ENCODE measurements around the gene RTN4RL2. TPM values are rescaled to one million over a fixed set of nuclear protein-coding genes. Genes with fewer than 3 reads are reported as not detected.

The RTN4RL2 gene
- total and polyA plus RNA-seq, 10 of the 15 experiments (the other 5 are each of a cell fraction or from before 2014, with no cell fraction given) = 0.14 to 1.1 (median 0.52) TPM; not detected in 4

- TF ChIP-seq CTCF (IDR thresholded peaks at IDR 0.05 in 2 of 3, conservative IDR thresholded peaks at IDR 0.05 in 1 of 3; ENCODE audit: control insufficient read depth in 2 of 3, extremely low read depth in 1 of 3, insufficient read depth in 1 of 3, low read depth in 3 of 3, low read length in 3 of 3) (no peak), SMAD5 (IDR thresholded peaks at IDR 0.05; ENCODE audit: low read depth) (0 out of 2 replicates have a peak, but pooled peaks have one; percentile 7), NFYA (IDR thresholded peaks at IDR 0.05; ENCODE audit: borderline replicate concordance, low read depth, low read length) (no peak), RBBP5 (conservative IDR thresholded peaks at IDR 0.05) (no peak), CHD2 (IDR thresholded peaks at IDR 0.05; ENCODE audit: borderline replicate concordance, low read depth, low read length) (no peak), GABPA (IDR thresholded peaks at IDR 0.05; ENCODE audit: low read depth) (no peak), CREB1 (IDR thresholded peaks at IDR 0.05; ENCODE audit: low read depth) (no peak), SUPT20H (IDR thresholded peaks at IDR 0.05; ENCODE audit: borderline replicate concordance, control insufficient read depth, low read depth, low read length) (no peak)
Measured at GRCh38 chr11:57424137-57424791, 36.1 kb upstream of the RTN4RL2 start (continued).

Data from GM12878 (cell line).